ENCODE measurements around the gene RGP1. TPM values are rescaled to one million over a fixed set of nuclear protein-coding genes. Genes with fewer than 3 reads are reported as not detected.
A peak's percentile ranks its signal among the peaks of the same experiment; 100 is the strongest.

The RGP1 gene
- total RNA-seq, 4 donors from 2014 or later = 16.5 to 44.4 (median 38.3) TPM

DNA sequence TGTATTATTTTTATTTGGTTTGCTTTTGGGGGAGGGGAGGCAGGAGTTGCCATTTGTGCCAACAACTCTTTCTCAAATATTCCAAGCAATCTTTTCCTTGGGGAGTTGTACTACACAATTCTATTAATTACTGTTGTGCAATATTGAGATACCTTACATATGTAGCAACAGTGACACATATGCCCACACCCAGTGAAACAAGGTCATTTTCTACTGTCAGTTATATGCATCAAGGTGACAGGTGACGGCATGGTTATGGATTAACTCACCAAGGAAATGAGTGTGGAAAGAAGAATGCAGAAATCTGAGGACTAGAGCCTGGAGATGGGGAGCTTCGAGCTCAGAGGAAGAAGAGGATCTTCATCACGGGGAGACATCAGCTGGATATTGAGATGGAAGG is 22.9 kb downstream of the RGP1 start:
- Histone ChIP-seq H3K9me3 (no peaks in the 10 kb centered on the region), H3K27me3 (no peaks in the 10 kb centered on the region), H3K4me1 (peaks cover 0 to 33% (median 5%) of the 10 kb centered on the region in 4 donors), H3K27ac (peak overlapping the region in 3 of 4 donors; percentile 38 to 82 (median 70)), H3K4me3 (no peak overlapping the region), H3K36me3 (no peaks in the 10 kb centered on the region)
- TF ChIP-seq, protein P1, sequence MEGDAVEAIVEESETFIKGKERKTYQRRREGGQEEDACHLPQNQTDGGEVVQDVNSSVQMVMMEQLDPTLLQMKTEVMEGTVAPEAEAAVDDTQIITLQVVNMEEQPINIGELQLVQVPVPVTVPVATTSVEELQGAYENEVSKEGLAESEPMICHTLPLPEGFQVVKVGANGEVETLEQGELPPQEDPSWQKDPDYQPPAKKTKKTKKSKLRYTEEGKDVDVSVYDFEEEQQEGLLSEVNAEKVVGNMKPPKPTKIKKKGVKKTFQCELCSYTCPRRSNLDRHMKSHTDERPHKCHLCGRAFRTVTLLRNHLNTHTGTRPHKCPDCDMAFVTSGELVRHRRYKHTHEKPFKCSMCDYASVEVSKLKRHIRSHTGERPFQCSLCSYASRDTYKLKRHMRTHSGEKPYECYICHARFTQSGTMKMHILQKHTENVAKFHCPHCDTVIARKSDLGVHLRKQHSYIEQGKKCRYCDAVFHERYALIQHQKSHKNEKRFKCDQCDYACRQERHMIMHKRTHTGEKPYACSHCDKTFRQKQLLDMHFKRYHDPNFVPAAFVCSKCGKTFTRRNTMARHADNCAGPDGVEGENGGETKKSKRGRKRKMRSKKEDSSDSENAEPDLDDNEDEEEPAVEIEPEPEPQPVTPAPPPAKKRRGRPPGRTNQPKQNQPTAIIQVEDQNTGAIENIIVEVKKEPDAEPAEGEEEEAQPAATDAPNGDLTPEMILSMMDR (IDR thresholded peaks at IDR 0.05) = no peak
- no peak for TF ChIP-seq POLR2A (IDR thresholded peaks at IDR 0.05)
- DNase-seq = peak in 1 of 3 donors; percentile 71

DNA sequence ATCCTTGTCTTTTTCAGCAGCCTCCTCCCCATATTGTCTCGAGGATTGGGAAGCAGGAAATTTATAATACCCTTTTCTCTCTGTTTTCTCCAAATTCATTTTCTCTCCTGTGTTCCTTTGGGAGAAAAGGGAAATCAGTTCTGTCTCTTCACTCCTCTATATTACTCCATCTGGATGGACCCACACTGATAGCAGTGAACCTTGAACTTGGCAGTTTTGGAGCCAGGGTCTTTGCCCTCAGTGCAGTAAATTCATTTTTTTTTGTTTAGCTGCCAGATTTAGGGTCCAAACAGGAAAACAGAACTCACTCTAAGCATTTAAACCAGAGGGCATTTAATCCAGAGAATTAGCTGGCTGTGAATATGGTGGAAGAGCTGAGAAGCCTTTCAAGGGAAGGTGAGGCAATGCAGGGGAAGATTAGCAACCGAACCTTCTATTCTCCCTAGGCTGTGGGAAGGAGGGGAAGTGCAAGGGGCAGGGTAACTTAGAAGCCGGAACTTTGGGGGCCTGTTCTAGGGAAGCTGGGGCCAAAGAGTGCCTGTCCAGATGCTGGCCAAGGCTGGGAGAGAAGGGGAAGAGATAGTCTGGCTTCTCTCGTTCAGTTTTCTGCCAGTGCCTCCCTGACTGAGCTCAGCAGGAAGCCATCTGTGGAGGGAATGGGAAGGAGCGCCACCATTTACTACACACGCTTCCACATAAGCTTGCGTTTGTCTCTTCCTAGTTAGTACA is 26.0 kb downstream of the RGP1 start:
- Histone ChIP-seq H3K4me1 (peaks cover 0 to 31% (median 5%) of the 10 kb centered on the region in 4 donors), H3K27ac (peak overlapping the region in 1 of 4 donors; percentile 10), H3K36me3 (no peaks in the 10 kb centered on the region), H3K4me3 (no peak overlapping the region), H3K27me3 (no peaks in the 10 kb centered on the region), H3K9me3 (no peaks in the 10 kb centered on the region)
- DNase-seq = no peak
- no peak for TF ChIP-seq POLR2A (IDR thresholded peaks at IDR 0.05)
- TF ChIP-seq, protein P1 (IDR thresholded peaks at IDR 0.05) = no peak

DNA sequence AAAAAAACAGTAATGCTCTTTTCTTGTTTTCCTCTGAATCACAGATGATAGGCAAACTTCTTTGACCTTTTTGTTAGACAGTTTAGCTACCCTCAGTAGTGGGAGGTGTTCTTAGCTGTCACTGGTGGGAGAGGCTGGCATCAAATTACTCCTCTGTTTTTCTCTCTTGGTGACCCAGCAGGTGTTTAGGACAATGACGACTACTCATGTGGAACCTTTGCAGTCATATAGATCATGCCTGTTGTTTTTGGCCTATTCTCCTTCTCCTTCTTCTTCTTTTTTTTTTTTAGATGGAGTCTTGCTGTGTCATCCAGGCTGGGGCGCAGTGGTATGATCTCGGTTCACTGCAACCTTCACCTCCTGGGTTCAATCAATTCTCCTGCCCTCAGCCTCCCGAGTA is 26.9 kb downstream of the RGP1 start:
- TF ChIP-seq POLR2A (IDR thresholded peaks at IDR 0.05) = no peak
- TF ChIP-seq, protein P1 (IDR thresholded peaks at IDR 0.05) = no peak
- H3K4me1 ChIP-seq = peaks cover 0 to 21% (median under 1%) of the 10 kb centered on the region in 4 donors
- no peak overlapping the region for H3K4me3 ChIP-seq

DNA sequence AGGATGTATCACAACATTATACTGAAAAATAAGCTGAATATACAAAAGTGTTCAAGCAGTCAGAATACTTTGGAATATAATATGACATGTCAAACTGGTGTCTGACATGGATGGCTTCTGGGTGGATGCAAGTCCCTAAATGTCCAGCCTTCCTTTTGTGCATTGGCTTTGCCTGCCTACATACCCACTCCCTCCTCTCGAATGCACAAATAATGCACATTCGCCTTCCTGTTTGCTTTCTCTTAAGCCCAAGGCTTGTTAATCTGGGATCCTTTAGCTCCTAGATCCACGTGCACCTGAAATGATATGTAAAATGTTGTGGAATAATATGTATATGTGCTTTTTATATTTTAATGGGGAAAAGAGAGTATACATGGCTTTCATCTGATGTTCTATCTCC is 29.4 kb downstream of the RGP1 start:
- TF ChIP-seq, protein P1 (IDR thresholded peaks at IDR 0.05) = no peak
- TF ChIP-seq POLR2A (IDR thresholded peaks at IDR 0.05) = no peak
- H3K4me1 ChIP-seq = no peaks in the 10 kb centered on the region
- no peaks in the 10 kb centered on the region for H3K27me3 ChIP-seq
- no peak overlapping the region for H3K27ac ChIP-seq
- no peaks in the 10 kb centered on the region for H3K9me3 ChIP-seq
- DNase-seq = no peak
- no peak overlapping the region for H3K4me3 ChIP-seq
- no peaks in the 10 kb centered on the region for H3K36me3 ChIP-seq

More for the DNA sequence above, 26.9 kb downstream of the RGP1 start:
- Histone ChIP-seq H3K27ac (no peak overlapping the region), H3K36me3 (no peaks in the 10 kb centered on the region), H3K9me3 (no peaks in the 10 kb centered on the region), H3K27me3 (no peaks in the 10 kb centered on the region)
- no peak for DNase-seq

DNA sequence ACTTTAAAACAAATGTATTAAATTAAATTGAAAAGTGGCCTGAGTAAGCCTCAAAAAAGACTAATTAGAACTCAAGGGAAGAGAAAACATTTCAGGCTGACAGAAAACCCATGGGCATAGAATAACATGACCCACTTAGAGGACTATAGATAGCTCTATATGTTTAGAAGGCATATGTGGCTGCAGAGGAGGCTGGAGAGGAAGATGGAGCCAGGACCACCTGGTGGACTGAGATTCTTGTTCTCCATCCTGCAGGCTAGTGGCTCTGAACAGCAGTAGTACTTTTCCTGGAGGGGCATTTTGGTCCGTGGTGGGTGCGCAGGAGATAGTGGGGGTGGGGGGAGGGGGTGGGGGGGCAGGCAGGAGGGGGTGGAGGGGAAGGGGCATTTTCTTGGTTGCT is 32.0 kb downstream of the RGP1 start:
- H3K9me3 ChIP-seq = no peaks in the 10 kb centered on the region
- TF ChIP-seq, protein P1 (IDR thresholded peaks at IDR 0.05) = no peak
- no peak for TF ChIP-seq POLR2A (IDR thresholded peaks at IDR 0.05)
- H3K36me3 ChIP-seq = no peaks in the 10 kb centered on the region
- no peak overlapping the region for H3K4me3 ChIP-seq
- H3K27me3 ChIP-seq = no peaks in the 10 kb centered on the region
- H3K27ac ChIP-seq = no peak overlapping the region
- H3K4me1 ChIP-seq = no peaks in the 10 kb centered on the region
- DNase-seq = no peak
